Fibroblast of lung (primary cell): ENCODE results near the gene TM9SF1. TPM values are rescaled to one million over a fixed set of nuclear protein-coding genes. Genes with fewer than 3 reads are reported as not detected.
"Not testable (repeated sequence)": the region's sequence is repeated elsewhere in the genome, so short reads cannot be mapped to it uniquely, and the experiment has no call there.

Source experiments
- DNase-seq, 2 donors: peaks; one replicate each; pipeline versions ENCODE4 v3.0.0 to v3.0.0-alpha.2; 2010; ENCODE audit warnings: low read depth in 2 of 2
- H2AFZ ChIP-seq: 2 replicates; pipeline ENCODE4 v1.5.1; 2012; ENCODE audit warnings: low read length, control low read depth, inconsistent platforms
- H3K27ac ChIP-seq: 2 replicates; pipeline ENCODE4 v1.5.1; 2011; ENCODE audit warnings: low read length, control low read depth; ENCODE audit not compliant: insufficient read depth
- H3K27me3 ChIP-seq: 2 replicates; pipeline ENCODE4 v1.5.1; 2011; ENCODE audit warnings: mild to moderate bottlenecking, low read length; ENCODE audit not compliant: control insufficient read depth, insufficient read depth
- H3K36me3 ChIP-seq: 2 replicates; pipeline ENCODE4 v1.5.1; 2011; ENCODE audit warnings: low read length; ENCODE audit not compliant: control insufficient read depth, insufficient read depth
- H3K4me1 ChIP-seq: 2 replicates; pipeline ENCODE4 v1.5.1; 2011; ENCODE audit warnings: low read length; ENCODE audit not compliant: control insufficient read depth, insufficient read depth; ENCODE audit errors: extremely low read depth
- H3K4me2 ChIP-seq: 2 replicates; pipeline ENCODE4 v1.5.1; 2011; ENCODE audit warnings: low read length, control low read depth; ENCODE audit not compliant: insufficient read depth; ENCODE audit errors: extremely low read depth
- H3K4me3 ChIP-seq, 4 experiments: fragments of 200-600 bp in 1 of 4; sonication (generic) in 1 of 4; replicated peaks in 1 of 4; 2 replicates each; pipeline ENCODE4 v1.5.1; 2011 to 2016; ENCODE audit warnings: low read length in 4 of 4, low read depth in 3 of 4, mild to moderate bottlenecking in 3 of 4, control low read depth in 2 of 4, inconsistent platforms in 1 of 4, mixed read lengths in 1 of 4; ENCODE audit not compliant: insufficient read depth in 1 of 4; ENCODE audit errors: control extremely low read depth in 1 of 4
- H3K79me2 ChIP-seq: 2 replicates; pipeline ENCODE4 v1.5.1; 2012; ENCODE audit warnings: mild to moderate bottlenecking, low read length, inconsistent platforms; ENCODE audit not compliant: control insufficient read depth, insufficient read depth
- H3K9ac ChIP-seq: 2 replicates; pipeline ENCODE4 v1.5.1; 2011; ENCODE audit warnings: mild to moderate bottlenecking, low read length, control low read depth; ENCODE audit not compliant: insufficient read depth
- H3K9me3 ChIP-seq: 2 replicates; pipeline ENCODE4 v1.5.1; 2012; ENCODE audit warnings: low read depth, low read length; ENCODE audit not compliant: control insufficient read depth, insufficient read depth
- H4K20me1 ChIP-seq: 2 replicates; pipeline ENCODE4 v1.5.1; 2011; ENCODE audit warnings: low read length; ENCODE audit not compliant: control insufficient read depth, insufficient read depth; ENCODE audit errors: extremely low read depth
- EZH2 ChIP-seq: IDR thresholded peaks from 2 replicates; pipeline ENCODE4 v1.5.1; 2012; ENCODE audit warnings: low read length, control low read depth, mild to moderate bottlenecking; ENCODE audit errors: missing control alignments
- polyA plus RNA-seq, 2 donors: library from polyadenylated mRNA; depleted of rRNA in 1 of 2; stranded (reverse) in 1 of 2; unstranded in 1 of 2; fragments of >200 nt; gene quantifications; 2 replicates each; pipeline ENCODE4 v1.2.1, GENCODE V29; 2011 to 2012; ENCODE audit warnings: missing spikeins in 1 of 2
- total RNA-seq: library from RNA; depleted of rRNA; stranded (reverse); fragments of >200 nt; gene quantifications from 2 replicates; pipeline ENCODE4 v1.2.1, GENCODE V29; 2014
- TF ChIP-seq, protein P1 (sequence below), 2 donors: IDR thresholded peaks in 1 of 2; conservative IDR thresholded peaks in 1 of 2; 1 replicate in 1 of 2; 2 replicates in 1 of 2; pipeline ENCODE4 v1.5.1; 2011 to 2012; ENCODE audit warnings: low read length in 2 of 2, control low read depth in 1 of 2, inconsistent platforms in 1 of 2, low read depth in 1 of 2, mild to moderate bottlenecking in 1 of 2

The TM9SF1 gene
- total and polyA plus RNA-seq, 2 donors (not counting 1 experiment from before 2014, with no cell fraction given), result 61.6 to 65.1 TPM

DNA sequence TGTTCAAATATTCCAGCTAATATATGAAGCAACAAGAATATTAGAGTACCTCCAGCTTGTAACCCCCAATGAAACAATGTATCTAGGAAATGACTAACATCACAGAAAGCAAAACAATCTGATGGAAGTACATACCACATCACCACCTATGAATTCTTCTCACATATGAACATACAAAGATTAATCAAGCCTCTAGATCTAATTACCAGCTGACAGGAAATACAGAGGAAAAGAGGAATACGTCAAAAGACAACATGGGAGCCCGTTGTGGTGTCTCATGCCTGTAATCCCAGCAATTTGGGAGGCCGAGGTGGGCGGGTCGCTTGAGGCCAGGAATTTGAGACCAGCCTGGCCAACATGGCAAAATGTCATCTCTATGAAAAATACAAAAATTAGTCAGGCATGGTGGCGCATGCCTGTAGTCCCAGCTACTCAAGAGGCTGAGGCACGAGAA lies 29.4 kb upstream of the TM9SF1 start:
- no peak overlapping the region for H3K9ac ChIP-seq
- peak; percentile 27 to 95 for DNase-seq

DNA sequence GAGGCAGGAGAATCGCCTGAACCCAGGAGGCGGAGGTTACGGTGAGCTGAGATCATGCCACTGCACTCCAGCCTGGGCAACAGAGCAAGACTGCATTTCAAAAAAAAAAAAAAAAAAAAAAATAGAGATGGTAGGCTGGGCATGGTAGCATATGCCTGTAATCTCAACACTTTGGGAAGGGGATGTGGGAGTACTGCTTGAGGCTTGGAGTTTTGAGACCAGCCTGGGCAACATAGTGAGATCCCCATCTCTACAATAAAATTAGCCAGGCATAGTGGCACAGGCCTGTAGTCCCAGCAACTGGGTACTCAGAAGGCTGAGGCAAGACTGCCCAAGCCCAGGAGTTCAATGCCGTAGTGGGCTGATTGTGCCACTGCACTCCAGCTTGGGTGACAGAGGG lies 27.7 kb upstream of the TM9SF1 start:
- not testable (repeated sequence) for H3K4me2 ChIP-seq, H3K9me3 ChIP-seq, H3K27ac ChIP-seq, H3K4me3 ChIP-seq, H2AFZ ChIP-seq, H3K36me3 ChIP-seq, DNase-seq, H3K27me3 ChIP-seq, H3K4me1 ChIP-seq, H4K20me1 ChIP-seq, H3K9ac ChIP-seq
- H3K79me2 ChIP-seq, result peaks cover 45% of the 10 kb centered on the region

More for the DNA sequence above, 29.4 kb upstream of the TM9SF1 start:
- Histone ChIP-seq H3K4me1 (peaks cover 3% of the 10 kb centered on the region), H3K9me3 (no peaks in the 10 kb centered on the region), H3K79me2 (peaks cover 54% of the 10 kb centered on the region), H4K20me1 (no peaks in the 10 kb centered on the region), H3K27ac (peak overlapping the region; percentile 12), H3K36me3 (peaks cover 3% of the 10 kb centered on the region), H3K4me3 (no peak overlapping the region), H3K4me2 (no peak overlapping the region), H3K27me3 (no peaks in the 10 kb centered on the region), H2AFZ (no peak overlapping the region)
- TF ChIP-seq, protein P1, sequence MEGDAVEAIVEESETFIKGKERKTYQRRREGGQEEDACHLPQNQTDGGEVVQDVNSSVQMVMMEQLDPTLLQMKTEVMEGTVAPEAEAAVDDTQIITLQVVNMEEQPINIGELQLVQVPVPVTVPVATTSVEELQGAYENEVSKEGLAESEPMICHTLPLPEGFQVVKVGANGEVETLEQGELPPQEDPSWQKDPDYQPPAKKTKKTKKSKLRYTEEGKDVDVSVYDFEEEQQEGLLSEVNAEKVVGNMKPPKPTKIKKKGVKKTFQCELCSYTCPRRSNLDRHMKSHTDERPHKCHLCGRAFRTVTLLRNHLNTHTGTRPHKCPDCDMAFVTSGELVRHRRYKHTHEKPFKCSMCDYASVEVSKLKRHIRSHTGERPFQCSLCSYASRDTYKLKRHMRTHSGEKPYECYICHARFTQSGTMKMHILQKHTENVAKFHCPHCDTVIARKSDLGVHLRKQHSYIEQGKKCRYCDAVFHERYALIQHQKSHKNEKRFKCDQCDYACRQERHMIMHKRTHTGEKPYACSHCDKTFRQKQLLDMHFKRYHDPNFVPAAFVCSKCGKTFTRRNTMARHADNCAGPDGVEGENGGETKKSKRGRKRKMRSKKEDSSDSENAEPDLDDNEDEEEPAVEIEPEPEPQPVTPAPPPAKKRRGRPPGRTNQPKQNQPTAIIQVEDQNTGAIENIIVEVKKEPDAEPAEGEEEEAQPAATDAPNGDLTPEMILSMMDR (conservative IDR thresholded peaks at IDR 0.05 in 1 of 2, IDR thresholded peaks at IDR 0.05 in 1 of 2; ENCODE audit: low read depth in 1 of 2, low read length in 2 of 2), result no peak
- TF ChIP-seq EZH2, result no peak

DNA sequence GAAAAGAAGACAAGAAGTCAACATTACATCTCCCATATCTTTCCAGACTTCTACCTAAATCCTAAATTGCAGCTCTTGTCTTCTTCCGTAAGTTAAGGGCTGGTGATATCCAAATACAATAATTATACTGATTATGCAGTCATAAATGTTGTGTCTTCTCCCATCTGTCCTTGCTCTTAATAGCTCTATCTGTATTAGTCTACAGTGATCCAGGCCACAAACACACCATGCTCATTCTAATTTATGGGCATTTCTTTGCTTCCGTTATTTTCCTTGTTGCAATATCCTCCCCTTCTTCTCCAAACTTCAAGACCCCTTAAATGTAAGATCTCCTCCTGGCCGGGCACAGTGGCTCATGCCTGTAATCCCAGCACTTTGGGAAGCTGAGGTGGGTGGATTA lies 24.3 kb upstream of the TM9SF1 start:
- H2AFZ ChIP-seq, result no peak overlapping the region
- no peak overlapping the region for H3K9ac ChIP-seq
- no peak overlapping the region for H3K27ac ChIP-seq
- no peaks in the 10 kb centered on the region for H4K20me1 ChIP-seq
- no peak overlapping the region for H3K4me3 ChIP-seq
- DNase-seq, result no peak
- peaks cover 1% of the 10 kb centered on the region for H3K36me3 ChIP-seq
- peaks cover 21% of the 10 kb centered on the region for H3K79me2 ChIP-seq
- no peaks in the 10 kb centered on the region for H3K9me3 ChIP-seq
- no peak for TF ChIP-seq EZH2
- TF ChIP-seq, protein P1 (conservative IDR thresholded peaks at IDR 0.05 in 1 of 2, IDR thresholded peaks at IDR 0.05 in 1 of 2; ENCODE audit: low read depth in 1 of 2, low read length in 2 of 2), result no peak
- no peak overlapping the region for H3K4me2 ChIP-seq
- no peaks in the 10 kb centered on the region for H3K4me1 ChIP-seq
- H3K27me3 ChIP-seq, result no peaks in the 10 kb centered on the region
